Stimulated activated CD8-positive, alpha-beta memory T cell treated with anti-CD3 and anti-CD28 coated beads, Interleukin-12 subunit alpha, Interleukin-12 subunit beta, amount 100 ng/mL, for 24 hours (primary cell): ENCODE measurements around the gene GAB2.
"Not testable (repeated sequence)": the region's sequence is repeated elsewhere in the genome, so short reads cannot be mapped to it uniquely, and the experiment has no call there.

Experiments used
- DNase-seq: peaks from one replicate; pipeline ENCODE4 v3.0.0-alpha.2; 2020; ENCODE audit errors: extremely low read depth

GAB2 gene

DNA sequence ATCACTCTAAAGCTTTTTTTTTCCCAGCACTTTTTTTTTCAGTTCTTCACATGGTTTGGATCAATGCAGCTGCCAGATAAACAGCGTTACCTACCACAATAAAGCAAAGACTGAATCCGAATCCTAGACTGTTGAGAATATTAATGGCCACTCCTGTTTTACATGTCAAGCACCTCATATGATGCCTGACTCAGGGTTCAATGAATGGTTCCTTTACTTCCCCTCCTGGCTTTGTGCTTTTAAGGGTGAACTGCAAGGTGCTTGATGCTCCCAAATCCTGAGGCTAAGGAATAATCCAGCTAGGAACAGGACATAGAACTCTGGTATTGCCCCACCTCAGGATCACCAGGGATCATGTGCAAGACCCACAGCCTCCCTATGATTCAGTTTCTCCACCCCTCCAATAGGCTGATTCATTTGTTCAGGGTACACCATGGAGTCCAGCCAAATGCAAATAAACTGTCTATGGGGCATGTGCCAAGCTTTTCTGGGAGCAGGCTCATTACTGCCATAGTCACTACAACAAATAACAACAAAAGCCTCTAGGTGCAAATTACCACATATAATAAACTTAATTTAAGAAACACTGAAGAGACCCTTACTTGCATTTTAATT lies 104.3 kb downstream of the GAB2 start:
- DNase-seq: no peak

DNA sequence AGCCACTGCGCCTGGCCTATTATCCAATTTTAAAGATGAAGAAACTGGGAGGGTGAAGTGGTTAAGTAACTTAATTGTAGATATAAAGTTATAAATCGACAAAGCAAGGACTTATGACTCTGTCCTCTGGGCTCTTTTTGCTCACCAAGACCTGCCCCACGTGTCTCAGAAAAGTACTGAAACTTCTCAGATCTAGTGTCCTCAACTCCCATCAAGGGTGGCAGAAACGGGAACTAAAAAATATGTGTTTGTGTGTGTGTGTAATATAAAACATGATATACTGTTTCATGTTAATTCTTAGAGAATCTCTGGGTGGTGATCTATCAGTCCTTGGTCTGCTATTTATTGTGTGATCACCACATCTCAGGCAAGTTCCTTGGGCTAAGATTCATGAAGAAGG lies 104.9 kb downstream of the GAB2 start:
- no peak for DNase-seq

DNA sequence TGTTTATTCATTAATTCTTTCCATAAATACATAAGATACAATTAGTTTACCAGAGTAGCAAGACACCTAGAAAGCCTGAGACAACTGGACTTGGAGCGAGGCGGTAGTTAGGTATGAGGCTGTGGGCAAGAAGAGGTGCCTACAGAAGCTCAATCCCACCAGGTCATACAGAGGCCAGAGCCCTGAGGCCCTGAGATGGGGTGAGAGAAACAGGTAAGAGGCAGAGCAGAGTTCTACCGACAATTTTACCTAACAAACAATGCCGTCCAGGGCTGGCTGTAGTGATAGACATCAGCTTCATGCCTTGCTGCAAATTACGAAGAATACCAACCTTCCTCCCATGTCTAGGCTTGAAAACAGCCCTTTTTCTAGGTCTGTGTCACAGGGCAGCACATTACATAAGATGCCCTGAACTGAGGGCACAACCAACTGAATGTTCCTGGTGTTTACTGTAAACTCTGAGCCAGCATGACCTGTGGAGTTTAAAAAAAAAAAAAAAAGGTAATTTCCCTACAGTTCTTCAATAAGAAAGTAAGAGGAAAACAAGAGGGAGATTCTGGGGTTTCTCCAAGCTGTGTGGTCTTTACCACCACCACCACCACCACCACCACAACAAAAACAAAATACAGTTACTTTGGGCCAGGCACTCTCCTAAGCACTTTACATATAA lies 105.8 kb downstream of the GAB2 start:
- no peak for DNase-seq

DNA sequence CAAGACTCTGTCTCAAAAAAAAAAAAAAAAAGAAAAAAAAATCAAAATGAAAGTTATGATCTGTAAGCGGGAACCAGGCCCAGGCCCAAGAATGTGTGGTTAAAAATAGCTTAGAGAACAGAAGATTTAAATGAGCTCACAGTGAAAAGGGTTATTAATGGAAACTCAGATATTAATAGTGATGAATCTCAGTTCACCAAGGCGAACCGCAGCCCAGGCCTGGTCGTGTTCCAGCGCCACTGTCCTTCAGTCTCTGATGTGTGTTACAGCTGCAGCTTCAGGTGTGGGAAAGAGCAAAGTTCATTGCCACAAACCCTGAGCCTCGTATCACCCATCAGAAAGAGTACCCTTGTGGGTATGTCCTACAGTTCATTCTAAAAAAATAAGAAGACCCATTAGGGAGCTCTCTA lies 107.1 kb downstream of the GAB2 start:
- DNase-seq: no peak

DNA sequence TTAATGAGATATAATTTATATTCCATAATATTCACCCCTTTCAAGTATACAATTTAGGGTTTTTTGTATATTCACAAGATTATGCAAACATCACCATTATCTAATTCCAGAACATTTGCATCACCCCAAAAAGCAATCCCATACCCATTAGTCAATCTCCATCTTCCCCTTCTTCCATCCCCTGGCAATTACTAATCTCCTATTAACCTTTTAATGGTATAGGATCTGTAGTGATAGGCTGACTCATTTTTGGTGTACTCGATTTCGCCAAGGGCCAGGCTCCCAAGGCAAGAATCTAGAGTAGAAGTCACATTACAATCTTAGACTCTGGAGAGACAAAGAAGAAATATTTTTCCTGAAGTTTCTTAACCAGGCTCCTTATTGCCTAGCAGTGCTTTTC lies 113.4 kb downstream of the GAB2 start:
- DNase-seq: no peak

DNA sequence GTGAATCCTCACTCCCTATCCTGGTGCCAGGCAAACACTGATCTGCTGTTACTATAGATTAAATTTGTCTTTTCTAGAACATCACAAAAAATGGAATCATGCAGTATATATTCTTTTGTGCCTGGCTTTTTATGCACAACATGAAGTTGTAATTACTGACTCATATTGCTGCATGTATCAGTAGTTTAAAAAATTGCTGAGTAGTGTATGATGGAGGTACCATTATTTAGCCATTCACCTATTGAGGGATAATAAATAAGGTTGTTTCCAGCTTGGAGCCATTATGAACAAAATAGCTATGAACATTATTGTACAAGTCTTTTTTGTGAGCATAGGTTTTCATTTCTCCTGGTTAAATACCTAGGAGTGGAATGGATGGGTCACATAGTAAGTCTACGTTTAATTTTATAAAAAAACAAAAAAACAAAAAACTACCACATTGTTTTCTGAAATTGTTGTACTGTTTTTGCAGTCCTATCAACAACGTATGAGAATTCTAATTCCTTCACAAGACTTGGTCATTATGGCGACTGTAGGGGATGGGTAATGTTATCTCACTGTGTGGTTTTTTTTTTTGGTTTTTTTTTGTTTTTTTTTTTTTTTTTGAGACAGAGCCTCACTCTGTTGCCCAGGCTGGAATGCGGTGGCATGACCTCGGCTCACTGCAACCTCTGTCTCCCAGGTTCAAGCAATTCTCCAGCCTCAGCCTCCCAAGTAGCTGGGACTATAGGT lies 117.3 kb downstream of the GAB2 start:
- no peak for DNase-seq

DNA sequence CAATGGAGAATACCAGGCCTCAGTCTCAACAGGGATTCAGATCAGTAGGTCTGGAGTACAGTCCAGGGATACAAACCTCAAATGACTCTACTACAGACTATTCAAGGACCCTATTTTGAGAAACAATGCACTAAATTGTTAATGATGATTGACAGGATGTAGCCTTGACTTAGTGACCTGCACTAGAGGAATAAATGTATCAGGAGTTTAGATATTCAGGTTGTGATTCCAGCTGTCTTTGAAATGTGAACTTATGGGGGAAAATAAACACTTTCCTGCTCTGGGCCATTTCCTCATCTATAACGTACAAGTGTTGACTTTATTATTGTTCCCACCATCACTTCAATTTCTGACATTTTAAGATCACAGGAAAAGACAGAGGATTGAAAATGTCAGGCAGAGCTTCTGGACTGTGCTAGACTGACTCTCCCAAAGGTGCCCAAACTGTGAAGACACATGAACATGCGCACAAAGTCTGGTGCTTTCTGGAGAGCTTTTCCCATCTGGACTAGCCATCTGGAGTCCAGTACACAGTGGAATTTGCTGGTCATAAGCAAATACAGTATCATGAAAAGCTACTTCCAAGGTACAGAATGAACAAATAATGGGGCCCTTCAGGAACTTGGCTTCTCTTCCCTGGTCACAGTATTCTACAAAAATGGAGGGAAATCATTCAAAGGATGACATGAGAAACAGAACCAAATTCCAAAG lies 118.5 kb downstream of the GAB2 start:
- no peak for DNase-seq

DNA sequence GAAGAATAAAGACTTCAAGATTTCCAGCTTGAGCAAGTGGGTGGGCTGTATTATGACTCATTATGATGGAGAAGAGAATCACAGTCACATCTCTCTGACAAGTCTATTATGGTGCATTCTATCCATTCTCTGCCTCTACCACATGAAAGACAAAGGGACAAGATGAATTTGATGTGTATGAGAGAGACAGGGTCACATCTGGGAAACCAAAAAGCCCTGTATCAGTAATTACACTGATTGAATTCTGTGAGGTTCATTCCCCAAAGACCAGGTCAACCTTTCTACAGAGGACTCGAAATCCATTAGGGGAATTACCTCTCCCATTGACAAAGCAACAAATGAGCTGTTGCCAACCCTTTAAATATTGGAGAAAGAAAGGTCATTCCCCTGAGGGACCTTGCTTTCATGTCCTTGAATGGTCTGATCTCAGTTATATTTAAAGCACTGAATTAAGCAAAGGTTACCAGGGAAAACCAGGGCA lies 119.3 kb downstream of the GAB2 start:
- no peak for DNase-seq

DNA sequence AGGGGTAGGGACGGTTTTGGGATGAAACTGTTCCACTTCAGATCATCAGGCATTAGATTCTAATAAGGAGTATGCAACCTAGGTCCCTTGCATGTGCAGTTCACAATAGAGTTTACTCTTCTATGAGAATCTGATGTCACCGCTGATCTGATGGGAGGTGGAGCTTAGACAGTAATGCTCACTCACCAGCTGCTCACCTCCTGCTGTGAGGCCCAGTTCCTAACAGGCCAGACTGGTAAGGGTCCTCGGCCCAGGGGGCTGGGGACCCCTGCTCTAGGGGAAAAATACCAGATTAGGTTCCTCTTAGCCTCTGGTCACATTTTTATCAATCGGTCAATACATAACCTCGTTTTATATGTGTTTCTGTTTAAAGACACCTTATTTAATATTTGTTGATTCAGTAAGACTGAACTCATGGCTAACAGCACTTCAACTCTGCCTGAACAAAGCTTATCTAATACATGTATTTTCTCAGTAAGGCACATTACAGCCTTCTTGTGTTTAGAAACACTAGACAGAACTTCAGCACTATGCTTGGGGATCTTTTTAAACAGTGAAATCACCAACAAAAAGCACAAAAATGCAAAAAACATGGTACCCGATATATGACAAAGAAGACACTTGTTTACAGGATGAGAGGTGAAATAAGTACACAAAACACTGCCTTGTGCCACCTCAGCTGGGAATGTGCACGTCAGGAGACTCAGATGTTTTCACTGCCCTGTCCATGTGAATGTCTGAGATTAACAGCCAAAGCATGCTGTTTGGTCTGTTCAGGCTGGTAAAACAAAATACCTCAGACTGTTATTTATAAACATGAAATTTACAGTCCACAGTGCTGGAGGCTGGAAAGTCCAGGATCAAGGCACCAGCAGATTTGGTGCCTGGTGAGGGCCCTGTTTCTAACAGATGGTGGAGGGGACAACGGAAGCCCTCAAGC lies 121.4 kb downstream of the GAB2 start:
- DNase-seq: no peak

DNA sequence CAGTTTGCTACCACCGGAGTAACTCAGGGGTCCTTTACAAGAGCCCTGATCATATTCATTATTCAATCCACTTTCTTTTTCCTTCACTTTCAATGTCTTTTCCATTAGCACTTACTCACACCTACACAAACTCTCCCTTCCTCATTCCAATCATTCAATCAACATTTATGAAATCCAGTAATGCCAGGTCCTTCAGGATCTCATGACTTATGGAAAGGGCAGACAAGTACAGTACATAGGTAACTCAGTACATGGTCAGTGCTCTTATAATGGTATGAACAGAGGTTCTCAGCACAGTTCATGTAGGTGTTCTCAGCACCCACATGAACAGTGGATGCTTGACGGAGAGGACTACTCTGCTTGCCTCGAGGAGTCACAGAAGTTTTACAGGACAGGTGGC lies 122.3 kb downstream of the GAB2 start:
- DNase-seq: no peak

DNA sequence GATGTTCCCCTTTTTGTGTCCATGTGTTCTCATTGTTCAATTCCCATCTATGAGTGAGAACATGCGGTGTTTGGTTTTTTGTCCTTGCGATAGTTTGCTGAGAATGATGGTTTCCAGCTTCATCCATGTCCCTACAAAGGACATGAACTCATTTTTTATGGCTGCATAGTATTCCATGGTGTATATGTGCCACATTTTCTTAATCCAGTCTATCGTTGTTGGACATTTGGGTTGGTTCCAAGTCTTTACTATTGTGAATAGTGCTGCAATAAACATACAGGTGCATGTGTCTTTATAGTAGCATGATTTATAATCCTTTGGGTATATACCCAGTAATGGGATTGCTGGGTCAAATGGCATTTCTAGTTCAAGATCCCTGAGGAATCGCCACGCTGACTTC lies 123.5 kb downstream of the GAB2 start:
- not testable (repeated sequence) for DNase-seq

DNA sequence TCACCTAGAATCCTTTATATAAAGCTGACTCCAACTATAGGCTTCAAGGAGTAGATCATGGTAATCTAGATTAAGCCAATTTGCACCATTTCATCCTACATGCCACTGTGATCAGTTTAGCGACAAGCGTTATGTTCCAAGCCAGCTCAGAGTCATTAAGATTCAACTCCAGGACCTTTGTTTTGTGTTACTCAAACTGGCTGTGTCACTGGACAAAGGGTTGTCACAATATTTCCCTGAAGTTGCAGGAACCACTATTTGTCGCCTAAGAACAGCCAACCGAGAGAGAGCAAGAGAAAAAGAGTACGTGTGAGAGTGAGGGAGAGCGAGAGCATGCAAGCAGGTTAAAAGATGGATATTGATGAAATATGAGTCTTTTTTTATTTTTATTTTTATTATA lies 124.1 kb downstream of the GAB2 start:
- no peak for DNase-seq

DNA sequence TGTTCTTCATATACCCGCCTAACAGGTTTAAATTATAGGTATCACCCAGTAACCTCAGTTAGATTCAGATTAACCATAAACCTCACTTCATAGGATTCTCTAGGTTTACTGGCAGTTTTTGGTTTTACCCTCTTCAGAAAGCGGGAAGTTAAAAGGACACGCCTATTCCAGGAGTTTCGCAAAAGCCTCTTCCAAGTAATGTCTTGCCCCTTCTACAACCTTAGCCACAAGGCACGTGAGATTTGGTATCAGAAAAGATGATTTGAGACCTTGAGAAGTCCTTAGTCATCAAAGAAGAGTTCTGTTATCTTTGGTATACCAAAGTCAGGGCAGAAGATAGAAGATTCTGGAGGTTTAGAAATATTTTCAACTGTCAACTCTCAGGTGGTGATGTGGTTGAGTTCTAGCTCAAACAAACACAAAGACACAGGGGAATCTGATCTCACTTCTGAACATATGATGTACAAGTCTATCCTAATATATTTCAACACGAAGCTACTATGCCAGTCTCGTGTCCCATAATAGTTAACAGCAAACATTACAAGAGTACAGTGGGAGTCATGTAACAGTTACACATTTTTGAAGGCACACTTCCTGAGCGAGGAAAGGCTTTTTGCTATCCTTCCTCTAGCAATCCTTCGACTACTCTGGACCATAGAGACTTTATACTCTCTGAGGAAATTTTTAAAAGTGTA lies 125.4 kb downstream of the GAB2 start:
- no peak for DNase-seq

DNA sequence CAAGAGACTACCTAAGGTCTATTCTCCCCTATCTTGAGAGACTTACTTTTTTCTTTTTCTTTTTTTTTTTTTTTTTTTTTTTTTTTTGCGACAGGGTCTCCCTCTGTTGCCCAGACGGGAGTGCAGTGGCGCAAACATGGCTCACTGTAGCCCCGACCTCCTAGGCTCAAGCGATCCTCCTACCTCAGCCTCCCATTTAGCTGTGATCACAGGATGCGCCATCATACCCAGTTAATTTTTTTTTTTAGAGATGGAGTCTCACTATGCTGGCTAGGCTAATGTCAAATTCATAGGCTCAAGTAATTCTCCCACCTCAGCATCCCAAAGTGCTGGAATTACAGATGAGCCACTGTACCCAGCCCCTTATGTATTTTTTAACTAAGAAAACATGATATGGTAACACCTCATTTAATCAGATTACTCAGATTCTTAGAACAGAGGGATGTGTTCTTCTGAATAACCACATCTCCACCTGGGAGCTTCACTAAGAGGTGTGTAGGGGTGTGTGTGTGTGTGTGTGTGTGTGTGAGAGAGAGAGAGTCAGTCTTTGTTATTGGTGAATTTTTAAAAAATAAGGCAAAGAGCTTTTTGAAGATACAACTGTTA lies 126.0 kb downstream of the GAB2 start:
- no peak for DNase-seq

DNA sequence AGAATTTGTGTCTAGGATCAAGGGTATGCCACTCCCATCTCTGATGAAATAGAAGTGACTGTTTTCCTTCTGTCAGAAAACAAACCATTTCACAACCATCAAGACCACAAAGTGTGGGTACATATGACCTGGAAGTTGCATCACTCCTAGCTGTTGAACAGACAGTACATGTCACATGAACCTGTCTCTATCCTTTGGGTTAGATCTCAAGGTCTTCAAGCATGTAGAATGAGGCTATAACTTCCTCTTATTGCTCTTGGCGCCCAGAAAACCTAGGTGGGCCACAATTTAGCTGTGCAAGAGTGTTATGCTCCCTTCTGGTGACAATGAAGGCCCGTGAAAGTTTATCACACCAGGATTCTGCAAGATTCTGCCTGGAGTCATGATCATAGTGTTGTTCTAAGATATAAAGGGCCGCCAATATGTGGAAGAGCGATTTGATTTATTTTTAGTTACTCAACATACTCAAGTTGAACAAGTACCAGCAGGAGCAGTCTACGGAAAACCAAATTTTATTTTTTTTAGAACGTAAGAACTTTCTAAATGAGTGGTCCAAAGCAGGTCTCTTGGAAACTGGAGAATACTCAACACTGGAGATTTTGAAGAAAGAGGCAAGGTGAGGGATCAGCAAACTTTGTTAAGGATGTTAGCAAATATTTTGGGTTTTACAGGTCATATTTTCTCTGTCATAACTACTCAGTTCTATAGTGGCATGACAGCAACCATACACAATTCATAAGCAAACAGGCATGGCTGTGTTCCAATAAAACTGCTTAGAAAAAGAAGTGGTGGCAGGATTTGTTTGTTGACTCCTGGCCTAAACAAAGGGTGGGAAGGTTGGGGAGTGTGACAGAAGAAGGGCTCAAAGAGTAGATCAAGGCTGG lies 127.1 kb downstream of the GAB2 start:
- DNase-seq: no peak

DNA sequence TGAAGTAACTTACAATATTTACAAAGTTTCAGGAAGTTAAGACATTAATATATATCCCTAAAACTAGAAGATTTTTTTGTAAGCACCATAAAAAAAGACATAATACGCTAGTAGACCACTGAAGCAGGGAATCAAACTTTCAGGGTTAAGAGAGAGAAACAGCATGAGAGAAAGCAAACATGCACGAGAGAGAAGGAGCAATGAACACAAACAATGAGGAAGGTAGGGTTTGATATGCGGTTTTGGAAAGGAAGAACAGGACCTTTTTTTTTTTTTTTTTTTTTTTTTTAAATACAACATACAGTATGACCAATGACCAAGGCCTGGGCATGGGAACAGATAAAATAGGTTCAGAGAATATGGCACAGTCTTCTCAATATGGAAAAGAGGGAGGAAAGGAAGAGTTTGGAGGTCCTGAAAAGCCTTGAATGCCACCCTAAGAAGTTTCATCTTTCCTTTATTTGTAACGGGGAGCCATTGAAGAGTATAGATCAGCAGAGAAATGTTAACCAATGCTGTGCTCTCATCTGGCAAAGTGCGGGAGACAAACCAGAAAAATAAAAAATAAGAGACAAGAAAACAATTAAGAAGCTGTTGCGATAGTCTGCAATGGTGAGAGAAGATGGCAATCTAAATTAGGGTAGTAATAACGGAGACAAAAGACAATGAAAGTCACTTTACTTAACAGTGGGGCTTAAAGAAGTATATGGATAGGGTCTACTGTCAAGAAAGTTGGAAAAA lies 127.9 kb downstream of the GAB2 start:
- DNase-seq: no peak

DNA sequence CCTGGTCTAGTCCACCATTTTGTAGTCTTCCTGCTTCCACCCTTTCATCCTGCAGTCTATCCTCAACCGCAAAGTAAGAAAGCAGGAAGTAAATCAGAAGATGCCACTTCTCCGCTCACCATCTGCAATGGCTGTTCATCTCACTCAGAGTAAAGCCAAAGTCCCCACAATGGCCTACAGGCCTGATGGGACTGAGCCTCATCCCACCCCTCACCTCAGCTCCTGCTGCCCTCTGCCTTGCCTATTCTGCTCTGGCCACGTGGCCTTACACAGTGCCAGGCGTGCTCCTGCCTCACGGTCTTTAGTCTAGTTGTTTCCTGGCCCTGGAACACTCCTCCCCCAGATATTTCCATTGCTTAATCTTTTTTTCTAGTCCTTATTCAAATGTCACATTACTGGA lies 133.4 kb downstream of the GAB2 start:
- DNase-seq: no peak

DNA sequence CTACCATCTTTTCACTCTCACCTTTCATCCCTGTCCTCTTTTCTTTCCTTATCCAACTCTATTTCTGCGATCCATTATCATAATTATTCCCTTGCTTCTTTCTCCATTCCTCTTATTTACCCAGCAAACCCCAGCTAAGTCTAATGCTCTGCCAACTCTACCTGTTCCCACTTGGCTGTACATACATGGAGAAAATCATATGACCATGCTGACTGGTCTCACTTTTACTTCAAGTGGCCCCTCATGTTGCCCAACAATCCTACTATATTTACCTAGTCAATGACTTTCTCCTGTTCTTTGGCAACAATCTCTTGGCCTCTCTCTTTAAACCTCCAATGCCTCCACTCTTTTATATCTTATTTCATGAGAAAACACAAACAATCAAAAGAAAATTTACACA lies 134.8 kb downstream of the GAB2 start:
- DNase-seq: no peak

DNA sequence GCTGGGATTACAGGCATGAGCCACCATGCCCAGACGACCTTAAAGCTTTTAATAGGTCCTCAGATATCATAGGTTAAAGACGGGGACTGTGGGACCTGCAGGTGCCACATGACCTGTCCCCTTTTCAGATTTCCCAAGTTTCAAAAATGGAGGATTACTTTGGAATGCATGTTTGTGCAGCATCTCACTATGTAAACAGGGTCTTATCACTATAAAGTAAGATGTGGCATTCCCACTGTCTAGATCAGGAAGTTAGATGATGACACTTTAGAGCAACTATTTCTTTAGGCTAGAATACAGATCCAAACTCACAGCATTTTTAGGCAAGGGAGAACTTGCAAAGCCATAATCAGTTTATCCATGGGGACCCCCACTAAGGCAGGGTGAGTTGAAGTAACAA lies 136.1 kb downstream of the GAB2 start:
- no peak for DNase-seq
